HCT116 (cell line): ENCODE data around the gene SYCE1L.

Experiments used
- CTCF ChIP-seq, 3 experiments: fragments of 200-600 bp in 1 of 3; sonication (generic) in 1 of 3; IDR thresholded peaks in 2 of 3; conservative IDR thresholded peaks in 1 of 3; 2 replicates each; pipeline ENCODE4 v1.5.1; 2012 to 2017; ENCODE audit warnings: low read depth in 2 of 3, low read length in 2 of 3, antibody characterized with exemption in 1 of 3, borderline replicate concordance in 1 of 3, control low read depth in 1 of 3, mild to moderate bottlenecking in 1 of 3, mixed read lengths in 1 of 3, mixed run types in 1 of 3, moderate library complexity in 1 of 3; ENCODE audit not compliant: insufficient read depth in 1 of 3
- EZH2 ChIP-seq: fragments of 200-600 bp; sonication (generic); IDR thresholded peaks from 2 replicates; pipeline ENCODE4 v1.6.1; 2017; ENCODE audit warnings: antibody characterized with exemption, mixed run types
- EZH2phosphoT487 ChIP-seq: fragments of 200-600 bp; IDR thresholded peaks from 2 replicates; pipeline ENCODE4 v1.6.1; 2018; ENCODE audit warnings: antibody characterized with exemption, borderline replicate concordance
- POLR2A ChIP-seq: IDR thresholded peaks from 2 replicates; pipeline ENCODE4 v1.7.0; 2011; ENCODE audit warnings: borderline replicate concordance; ENCODE audit not compliant: insufficient read depth, insufficient read length; ENCODE audit errors: extremely low read depth
- POLR2AphosphoS5 ChIP-seq: IDR thresholded peaks from 2 replicates; pipeline ENCODE4 v1.6.1; 2011; ENCODE audit warnings: mild to moderate bottlenecking, low read depth, low read length, moderate library complexity
- REST ChIP-seq: IDR thresholded peaks from 2 replicates; pipeline ENCODE4 v1.6.1; 2012; ENCODE audit warnings: low read depth
- SRF ChIP-seq: IDR thresholded peaks from 2 replicates; pipeline ENCODE4 v1.6.1; 2012; ENCODE audit warnings: low read depth
- YY1 ChIP-seq: IDR thresholded peaks from 2 replicates; pipeline ENCODE4 v1.6.1; 2011; ENCODE audit warnings: low read length, low read depth, moderate library complexity, mild to moderate bottlenecking; ENCODE audit not compliant: insufficient replicate concordance; ENCODE audit errors: extremely low read depth

- TF ChIP-seq CTCF (IDR thresholded peaks at IDR 0.05 in 2 of 3, conservative IDR thresholded peaks at IDR 0.05 in 1 of 3; ENCODE audit: borderline replicate concordance in 1 of 3, insufficient read depth in 1 of 3, low read depth in 2 of 3, low read length in 2 of 3) (no peak), REST (no peak), EZH2phosphoT487 (no peak), POLR2A (no peak), POLR2AphosphoS5 (no peak), YY1 (no peak), EZH2 (no peak), SRF (no peak)
Measured at GRCh38 chr16:77231047-77231446, 31.8 kb downstream of the SYCE1L start.
